Panc1 (cell line): ENCODE measurements around the gene ADGRV1.

Experiments used
- CTCF ChIP-seq: fragments of 450-650 bp; IDR thresholded peaks from 2 replicates; pipeline ENCODE4 v1.5.1; 2017; ENCODE audit warnings: mild to moderate bottlenecking
- POLR2AphosphoS5 ChIP-seq: IDR thresholded peaks from 2 replicates; pipeline ENCODE4 v1.6.1; 2012; ENCODE audit warnings: mild to moderate bottlenecking, low read depth, low read length, moderate library complexity
- REST ChIP-seq, 2 experiments: IDR thresholded peaks; 2 replicates each; pipeline ENCODE4 v1.6.1; 2011 to 2012; ENCODE audit warnings: low read depth in 2 of 2, control low read depth in 1 of 2, low read length in 1 of 2, mild to moderate bottlenecking in 1 of 2, moderate library complexity in 1 of 2; ENCODE audit not compliant: insufficient read depth in 1 of 2
- TCF7L2 ChIP-seq: IDR thresholded peaks from 2 replicates; pipeline ENCODE4 v1.6.1; 2011; ENCODE audit warnings: mild to moderate bottlenecking, low read depth, low read length, inconsistent platforms

GRCh38 chr5:90987726-90988125 lies 429.1 kb downstream of the ADGRV1 start:
- no peak for TF ChIP-seq CTCF
- TF ChIP-seq REST (IDR thresholded peaks at IDR 0.05; ENCODE audit: insufficient read depth in 1 of 2, low read depth in 2 of 2, low read length in 1 of 2), result no peak
- no peak for TF ChIP-seq TCF7L2
- no peak for TF ChIP-seq POLR2AphosphoS5
